Measurements from ENCODE around the gene ASTN1.

Gene ASTN1

DNA sequence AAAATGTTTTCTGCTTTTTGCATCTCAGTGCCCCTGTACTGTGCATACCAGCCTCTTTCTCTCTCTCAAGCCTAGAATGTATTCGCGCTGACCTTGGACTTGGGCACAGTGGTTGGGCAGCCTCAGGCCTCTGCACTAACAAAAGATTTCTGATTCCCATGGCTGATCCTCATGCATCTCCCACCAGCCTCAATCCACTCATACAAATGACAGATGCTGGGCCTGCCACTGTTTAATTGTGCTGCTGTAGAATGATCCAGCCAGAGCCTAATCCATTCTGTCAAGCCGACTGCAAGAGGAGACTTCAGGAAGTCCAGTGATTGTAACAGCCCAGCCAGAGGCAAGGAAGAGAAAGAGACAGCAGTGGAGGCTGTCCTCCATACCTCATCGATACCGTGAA lies 180.8 kb downstream of the ASTN1 start:
- H3K4me3 ChIP-seq (ENCODE audit: control insufficient read depth, low read depth, low read length), result no peak overlapping the region
- TF ChIP-seq, protein P1, sequence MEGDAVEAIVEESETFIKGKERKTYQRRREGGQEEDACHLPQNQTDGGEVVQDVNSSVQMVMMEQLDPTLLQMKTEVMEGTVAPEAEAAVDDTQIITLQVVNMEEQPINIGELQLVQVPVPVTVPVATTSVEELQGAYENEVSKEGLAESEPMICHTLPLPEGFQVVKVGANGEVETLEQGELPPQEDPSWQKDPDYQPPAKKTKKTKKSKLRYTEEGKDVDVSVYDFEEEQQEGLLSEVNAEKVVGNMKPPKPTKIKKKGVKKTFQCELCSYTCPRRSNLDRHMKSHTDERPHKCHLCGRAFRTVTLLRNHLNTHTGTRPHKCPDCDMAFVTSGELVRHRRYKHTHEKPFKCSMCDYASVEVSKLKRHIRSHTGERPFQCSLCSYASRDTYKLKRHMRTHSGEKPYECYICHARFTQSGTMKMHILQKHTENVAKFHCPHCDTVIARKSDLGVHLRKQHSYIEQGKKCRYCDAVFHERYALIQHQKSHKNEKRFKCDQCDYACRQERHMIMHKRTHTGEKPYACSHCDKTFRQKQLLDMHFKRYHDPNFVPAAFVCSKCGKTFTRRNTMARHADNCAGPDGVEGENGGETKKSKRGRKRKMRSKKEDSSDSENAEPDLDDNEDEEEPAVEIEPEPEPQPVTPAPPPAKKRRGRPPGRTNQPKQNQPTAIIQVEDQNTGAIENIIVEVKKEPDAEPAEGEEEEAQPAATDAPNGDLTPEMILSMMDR (conservative IDR thresholded peaks at IDR 0.05; ENCODE audit: control insufficient read depth, insufficient read depth, low read depth, low read length), result no peak
- no peak for DNase-seq (ENCODE audit: low read depth)

DNA sequence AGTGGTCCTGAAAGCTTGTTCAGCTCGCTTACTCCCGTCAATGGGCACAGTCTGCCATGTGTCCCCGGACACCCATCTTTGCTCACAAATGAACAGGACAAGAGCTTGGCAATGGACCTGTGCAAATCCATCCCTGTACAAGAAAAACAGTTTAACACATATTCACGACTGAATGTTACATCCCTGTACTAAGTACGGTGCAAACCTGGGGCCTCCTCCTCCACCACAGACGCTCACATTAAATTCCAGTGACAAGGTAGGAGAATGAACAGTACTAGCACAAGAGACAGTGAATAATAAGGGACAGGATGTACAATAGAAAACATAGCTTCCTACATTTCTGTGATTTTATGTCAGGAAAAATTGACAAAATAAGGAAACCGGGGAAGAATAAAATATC lies 187.7 kb downstream of the ASTN1 start:
- no peak overlapping the region for H3K4me3 ChIP-seq (ENCODE audit: control insufficient read depth, low read depth, low read length)
- DNase-seq (ENCODE audit: low read depth), result no peak
- TF ChIP-seq, protein P1 (conservative IDR thresholded peaks at IDR 0.05; ENCODE audit: control insufficient read depth, insufficient read depth, low read depth, low read length), result no peak

DNA sequence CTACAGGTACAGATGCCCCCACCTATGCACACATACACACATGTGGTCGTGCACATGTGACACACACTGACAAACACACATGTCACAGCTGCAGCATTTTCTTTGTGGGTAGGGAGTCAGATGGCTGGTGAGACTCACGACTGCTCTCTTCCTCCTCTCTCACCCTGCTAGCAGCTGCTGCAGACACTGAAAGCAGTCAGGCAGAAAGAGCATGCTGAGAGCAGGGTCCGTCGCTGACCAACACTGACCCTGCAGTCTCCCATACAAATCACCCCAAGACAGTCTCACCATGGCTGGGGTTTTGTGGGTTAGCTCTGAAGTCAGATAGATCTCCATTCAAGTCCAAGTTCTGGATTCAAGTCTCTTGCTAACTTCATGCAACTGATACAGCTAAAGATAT lies 188.3 kb downstream of the ASTN1 start:
- H3K4me3 ChIP-seq (ENCODE audit: control insufficient read depth, low read depth, low read length), result no peak overlapping the region
- TF ChIP-seq, protein P1 (conservative IDR thresholded peaks at IDR 0.05; ENCODE audit: control insufficient read depth, insufficient read depth, low read depth, low read length), result no peak
- no peak for DNase-seq (ENCODE audit: low read depth)

DNA sequence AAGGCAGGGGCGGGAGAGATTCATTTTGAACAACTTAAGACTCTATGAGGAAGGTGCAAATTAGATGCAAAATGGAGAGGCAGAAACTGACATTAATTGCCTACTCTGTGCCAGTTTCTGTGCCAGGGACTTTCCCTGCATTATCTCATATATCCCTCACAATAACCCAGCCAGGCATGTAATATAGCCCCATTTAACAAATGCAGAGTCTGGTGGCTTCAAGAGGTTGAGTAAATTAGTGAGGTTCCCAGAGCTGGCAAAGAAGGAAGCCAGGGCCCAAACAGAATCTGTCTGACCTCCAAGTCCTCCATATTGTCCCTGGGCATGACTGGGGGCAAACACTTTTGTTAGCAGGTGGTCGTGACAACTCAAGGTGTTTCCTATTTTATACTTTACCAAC lies 199.8 kb downstream of the ASTN1 start:
- H3K4me3 ChIP-seq (ENCODE audit: control insufficient read depth, low read depth, low read length), result no peak overlapping the region
- TF ChIP-seq, protein P1 (conservative IDR thresholded peaks at IDR 0.05; ENCODE audit: control insufficient read depth, insufficient read depth, low read depth, low read length), result no peak
- DNase-seq (ENCODE audit: low read depth), result no peak

DNA sequence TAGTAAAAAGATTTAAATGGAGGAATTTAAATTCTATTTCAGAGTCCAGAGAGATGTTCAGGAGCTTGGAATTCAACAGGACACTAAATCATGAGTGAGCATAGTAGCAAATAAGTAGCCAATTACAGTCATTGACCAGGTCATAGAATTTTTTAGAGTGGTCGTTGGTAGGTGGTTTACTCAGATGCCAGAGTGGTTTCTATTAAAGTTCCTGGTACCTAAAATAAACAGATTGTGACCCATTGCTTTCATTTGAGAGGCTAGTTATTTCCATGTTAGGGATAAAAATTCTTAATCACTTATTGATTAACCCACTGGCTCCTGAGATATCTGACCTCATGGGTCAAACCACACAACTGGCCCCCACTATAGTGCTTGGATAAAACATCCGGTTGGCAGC lies 201.3 kb downstream of the ASTN1 start:
- DNase-seq (ENCODE audit: low read depth), result no peak
- TF ChIP-seq, protein P1 (conservative IDR thresholded peaks at IDR 0.05; ENCODE audit: control insufficient read depth, insufficient read depth, low read depth, low read length), result no peak
- H3K4me3 ChIP-seq (ENCODE audit: control insufficient read depth, low read depth, low read length), result no peak overlapping the region

DNA sequence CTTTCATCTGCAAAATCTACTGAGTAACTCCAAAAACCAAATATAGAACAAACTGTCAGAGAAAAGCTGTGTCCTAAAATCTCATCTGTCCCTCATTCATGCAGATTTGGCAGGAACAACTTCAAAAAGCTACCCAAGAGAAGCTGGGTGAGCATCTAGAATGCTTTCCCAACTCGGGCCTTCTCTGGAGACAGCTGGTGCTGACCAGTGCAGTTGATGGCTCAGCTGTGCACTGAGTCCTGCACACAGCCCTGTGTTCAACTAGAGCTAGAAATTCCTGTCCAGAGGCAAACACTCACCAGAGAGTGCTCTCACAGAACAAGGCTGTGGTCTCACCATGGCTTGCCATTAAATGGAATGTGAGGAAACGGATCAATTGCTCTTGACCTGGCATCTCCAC lies 202.8 kb downstream of the ASTN1 start:
- H3K4me3 ChIP-seq (ENCODE audit: control insufficient read depth, low read depth, low read length), result no peak overlapping the region
- TF ChIP-seq, protein P1 (conservative IDR thresholded peaks at IDR 0.05; ENCODE audit: control insufficient read depth, insufficient read depth, low read depth, low read length), result no peak
- no peak for DNase-seq (ENCODE audit: low read depth)

DNA sequence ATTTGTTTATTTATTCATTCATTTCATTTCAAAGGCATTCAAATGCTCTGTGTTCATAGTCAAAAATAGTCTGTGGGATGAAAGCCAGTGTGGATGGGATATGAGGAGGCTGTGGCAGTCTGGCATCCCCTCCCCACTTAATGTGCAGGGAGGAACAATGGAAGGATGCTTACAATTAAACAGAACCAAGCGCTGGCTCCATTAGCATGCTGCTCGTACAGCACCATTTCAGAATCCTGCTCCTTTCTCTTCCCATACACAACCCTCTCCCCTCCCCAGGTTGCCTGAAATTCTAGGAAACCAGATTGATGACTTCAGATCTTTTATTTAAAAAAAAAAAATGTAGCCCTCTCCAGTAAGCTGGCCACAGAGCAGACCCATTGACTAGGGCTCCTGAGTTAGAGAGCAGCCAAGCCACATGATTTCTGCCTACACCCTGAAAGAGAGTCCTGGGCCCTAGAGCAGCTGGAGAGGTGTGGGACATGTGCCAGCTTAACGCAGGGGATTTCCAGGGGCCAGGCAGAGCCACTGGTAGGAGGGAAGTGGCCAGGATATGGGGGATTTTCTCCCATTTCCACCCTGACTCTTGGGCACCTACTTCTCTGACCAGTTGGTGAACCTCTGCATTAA lies 205.2 kb downstream of the ASTN1 start:
- TF ChIP-seq, protein P1 (conservative IDR thresholded peaks at IDR 0.05; ENCODE audit: control insufficient read depth, insufficient read depth, low read depth, low read length), result no peak

More for the DNA sequence above, 205.2 kb downstream of the ASTN1 start:
- H3K4me3 ChIP-seq (ENCODE audit: control insufficient read depth, low read depth, low read length), result no peak overlapping the region
- no peak for DNase-seq (ENCODE audit: low read depth)

Data from fibroblast of mammary gland (primary cell).